Measurements from ENCODE around the gene GTF3C1. TPM values are rescaled to one million over a fixed set of nuclear protein-coding genes. Genes with fewer than 3 reads are reported as not detected.

Gene GTF3C1
- total RNA-seq, 4 donors from 2014 or later, result 118 to 257 (median 156) TPM

DNA sequence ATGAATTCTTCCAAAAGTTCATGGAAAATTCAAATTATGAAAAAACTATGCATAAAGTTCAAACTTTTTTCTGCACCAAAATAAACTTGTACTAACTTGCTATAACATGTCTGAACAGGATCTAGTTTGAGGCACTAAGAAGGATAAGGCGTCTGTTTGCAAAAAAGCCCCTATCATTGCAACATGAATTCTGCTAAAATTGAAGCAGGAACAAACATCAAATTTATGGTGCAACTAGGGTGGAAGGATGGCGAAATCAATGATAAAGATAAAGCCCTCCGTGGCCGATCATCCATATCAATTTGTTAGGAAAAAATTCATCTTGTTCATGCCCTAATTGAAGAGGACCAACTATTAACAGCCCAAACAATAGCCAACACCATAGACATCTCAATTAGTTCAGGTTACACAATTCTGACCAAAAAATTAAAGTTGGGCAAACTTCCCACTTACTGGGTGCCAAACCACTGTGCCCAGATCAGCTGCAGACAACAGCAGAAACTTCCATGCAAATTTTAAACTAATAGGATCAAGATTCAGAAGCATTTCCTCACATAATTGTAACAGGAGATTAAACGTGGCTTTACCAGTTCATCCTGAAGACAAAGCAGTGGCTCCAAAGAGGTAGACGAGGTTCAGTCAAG, 134.8 kb downstream of the GTF3C1 start:
- WGBS, 2 donors, result 62 to 69% methylated on average over 6 of the region's 6 CpGs
- intact Hi-C loops (cut with DNase I; ENCODE audit: low total_unique reads), result no loop called here
- TF ChIP-seq POLR2A (IDR thresholded peaks at IDR 0.05) (no peak), CTCF (IDR thresholded peaks at IDR 0.05) (no peak)
- DNase-seq (ENCODE audit: low spot score in 2 of 2), result no peak
- H3K4me3 ChIP-seq (ENCODE audit: low read depth, poor library complexity, severe bottlenecking), result no peak overlapping the region

DNA sequence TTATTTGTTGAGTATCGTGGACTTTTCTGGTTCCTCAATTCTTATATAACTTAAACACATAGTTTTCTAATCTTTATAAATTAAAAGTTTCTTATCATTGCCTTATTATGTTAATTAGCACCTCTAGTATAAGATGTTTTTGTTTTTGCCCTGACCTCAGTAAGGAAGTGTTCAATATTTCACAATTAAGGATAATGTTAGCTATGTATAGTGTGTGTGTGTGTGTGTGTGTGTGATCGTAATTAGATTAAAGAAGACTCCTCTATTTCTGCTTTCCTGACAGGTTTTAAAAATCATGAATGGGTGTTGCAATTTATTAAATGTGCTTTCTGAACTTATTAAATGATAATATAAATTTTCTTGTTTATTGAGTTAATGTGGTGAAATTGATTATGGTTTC, 135.8 kb downstream of the GTF3C1 start:
- no peak for DNase-seq (ENCODE audit: low spot score in 2 of 2)
- H3K4me3 ChIP-seq (ENCODE audit: low read depth, poor library complexity, severe bottlenecking), result no peak overlapping the region
- TF ChIP-seq CTCF (IDR thresholded peaks at IDR 0.05), result no peak
- no peak for TF ChIP-seq POLR2A (IDR thresholded peaks at IDR 0.05)
- 86 to 91% methylated on average over 2 of the region's 2 CpGs for WGBS, 2 donors
- intact Hi-C loops (cut with DNase I; ENCODE audit: low total_unique reads), result no loop called here

- 86 to 94% methylated on average over 1 of the region's 1 CpG for WGBS, 2 donors
These were observed 139.0 kb downstream of the GTF3C1 start for GRCh38 chr16:27410761-27411160.

More at GRCh38 chr16:27410761-27411160, 139.0 kb downstream of the GTF3C1 start:
- DNase-seq (ENCODE audit: low spot score in 2 of 2), result no peak
- TF ChIP-seq CTCF (IDR thresholded peaks at IDR 0.05) (no peak), POLR2A (IDR thresholded peaks at IDR 0.05) (no peak)
- intact Hi-C loops (cut with DNase I; ENCODE audit: low total_unique reads), result no loop called here
- no peak overlapping the region for H3K4me3 ChIP-seq (ENCODE audit: low read depth, poor library complexity, severe bottlenecking)

Other genes with a start within 250 kb of the GTF3C1 start
- 10 to 100 TPM; 22.3 to 35.0 (median 25.1) TPM for gene IL4R, start 235.9 kb downstream of the GTF3C1 start, total RNA-seq
- under 1 TPM; 0.15 to 0.58 (median 0.37) TPM for gene IL21R, start 147.7 kb downstream of the GTF3C1 start, total RNA-seq
- 10 to 100 TPM; 18.5 to 33.6 (median 25.1) TPM for gene KATNIP, start 231 bp upstream of the GTF3C1 start, total RNA-seq